ENCODE results near the gene MSLN.
A peak's percentile ranks its signal among the peaks of the same experiment; 100 is the strongest.

The MSLN gene

DNA sequence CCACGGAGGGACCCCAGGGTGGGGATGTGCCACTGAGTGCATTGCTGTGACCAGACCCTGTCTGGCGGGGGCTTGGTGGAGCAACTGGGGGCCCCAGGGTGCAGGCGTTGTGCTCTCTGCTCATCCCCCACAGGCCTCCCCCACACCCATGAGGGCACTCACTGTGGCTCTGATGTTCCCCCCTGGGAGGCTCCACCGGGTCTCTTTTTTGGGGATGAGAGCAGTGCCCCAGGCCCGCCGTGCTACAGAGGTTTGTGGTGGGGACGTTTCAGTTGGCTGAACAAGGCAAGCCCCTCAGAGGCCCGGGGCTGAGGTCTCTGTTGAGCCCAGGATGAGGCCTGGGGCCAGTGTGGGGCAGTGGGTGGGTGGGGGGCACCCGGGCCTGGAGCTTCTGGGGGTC is 36.8 kb upstream of the MSLN start:
- no peak overlapping the region for H3K4me3 ChIP-seq (ENCODE audit: control insufficient read depth, low read depth, low read length)
- TF ChIP-seq, protein P1, sequence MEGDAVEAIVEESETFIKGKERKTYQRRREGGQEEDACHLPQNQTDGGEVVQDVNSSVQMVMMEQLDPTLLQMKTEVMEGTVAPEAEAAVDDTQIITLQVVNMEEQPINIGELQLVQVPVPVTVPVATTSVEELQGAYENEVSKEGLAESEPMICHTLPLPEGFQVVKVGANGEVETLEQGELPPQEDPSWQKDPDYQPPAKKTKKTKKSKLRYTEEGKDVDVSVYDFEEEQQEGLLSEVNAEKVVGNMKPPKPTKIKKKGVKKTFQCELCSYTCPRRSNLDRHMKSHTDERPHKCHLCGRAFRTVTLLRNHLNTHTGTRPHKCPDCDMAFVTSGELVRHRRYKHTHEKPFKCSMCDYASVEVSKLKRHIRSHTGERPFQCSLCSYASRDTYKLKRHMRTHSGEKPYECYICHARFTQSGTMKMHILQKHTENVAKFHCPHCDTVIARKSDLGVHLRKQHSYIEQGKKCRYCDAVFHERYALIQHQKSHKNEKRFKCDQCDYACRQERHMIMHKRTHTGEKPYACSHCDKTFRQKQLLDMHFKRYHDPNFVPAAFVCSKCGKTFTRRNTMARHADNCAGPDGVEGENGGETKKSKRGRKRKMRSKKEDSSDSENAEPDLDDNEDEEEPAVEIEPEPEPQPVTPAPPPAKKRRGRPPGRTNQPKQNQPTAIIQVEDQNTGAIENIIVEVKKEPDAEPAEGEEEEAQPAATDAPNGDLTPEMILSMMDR (IDR thresholded peaks at IDR 0.05; ENCODE audit: control insufficient read depth, insufficient read depth, low read depth, low read length, missing control alignments), result no peak

DNA sequence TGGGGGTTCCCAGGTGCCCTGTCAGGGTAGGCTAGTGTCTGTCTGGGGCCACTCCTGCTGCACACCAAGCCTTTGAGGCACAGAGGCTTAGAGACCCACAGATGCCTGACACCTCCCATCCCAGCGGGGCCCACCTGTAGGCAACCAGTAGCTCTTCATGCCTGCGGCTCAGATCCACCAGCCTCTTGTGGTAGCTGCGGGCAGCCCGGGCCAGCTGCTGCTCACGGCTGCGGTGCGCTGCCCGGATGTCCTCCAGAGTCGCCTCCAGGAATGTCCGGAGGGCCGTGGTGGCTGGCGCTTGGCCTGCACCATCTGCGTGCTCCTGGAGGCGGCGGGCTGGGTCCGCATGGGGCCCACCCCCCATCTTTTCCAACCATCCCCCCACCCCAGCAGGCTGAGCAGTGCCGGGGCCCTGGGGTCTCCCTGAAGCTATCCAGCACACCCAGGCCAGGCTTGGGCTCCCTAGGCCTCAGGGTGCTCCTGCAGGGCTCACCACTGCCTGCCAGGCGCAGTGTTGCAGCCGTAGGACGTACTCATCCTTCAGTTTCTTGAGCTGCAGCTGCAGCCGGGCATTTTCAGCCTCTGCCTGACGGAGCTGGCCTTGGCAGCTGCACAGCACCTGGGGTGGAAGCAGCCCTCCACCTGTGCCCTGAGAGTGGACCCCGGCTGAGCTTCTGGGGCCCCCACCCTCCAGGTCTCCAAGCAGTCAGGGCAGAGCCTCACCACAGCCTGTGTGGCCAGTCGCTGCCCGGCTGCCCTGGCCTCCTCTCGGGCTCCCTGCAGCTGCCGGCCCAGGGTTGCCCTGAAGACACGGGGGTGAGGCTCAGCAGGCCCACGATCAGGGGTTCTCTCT is 36.1 kb upstream of the MSLN start:
- TF ChIP-seq, protein P1 (IDR thresholded peaks at IDR 0.05; ENCODE audit: control insufficient read depth, insufficient read depth, low read depth, low read length, missing control alignments), result no peak
- no peak overlapping the region for H3K4me3 ChIP-seq (ENCODE audit: control insufficient read depth, low read depth, low read length)
- no peak for DNase-seq (ENCODE audit: low read depth)

More for the DNA sequence above, 36.8 kb upstream of the MSLN start:
- DNase-seq (ENCODE audit: low read depth), result no peak

DNA sequence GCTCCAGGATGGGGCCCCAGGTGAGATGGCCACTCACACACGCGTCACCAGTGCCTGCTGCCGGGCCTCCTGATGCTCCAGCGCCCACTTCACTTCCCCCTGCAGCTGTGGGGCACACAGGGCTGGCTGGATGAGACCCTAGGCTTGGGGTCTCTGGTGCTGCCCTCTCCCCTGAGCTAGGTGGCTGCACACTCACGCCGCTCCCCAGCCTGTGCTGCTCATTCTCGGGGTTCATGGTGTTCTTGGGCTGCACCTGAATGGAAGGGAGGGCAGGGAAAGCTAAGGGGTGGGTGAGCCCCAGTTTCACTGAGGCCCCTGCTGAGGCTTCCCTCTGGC is 35.5 kb upstream of the MSLN start:
- TF ChIP-seq, protein P1 (IDR thresholded peaks at IDR 0.05; ENCODE audit: control insufficient read depth, insufficient read depth, low read depth, low read length, missing control alignments), result no peak
- DNase-seq (ENCODE audit: low read depth), result no peak

DNA sequence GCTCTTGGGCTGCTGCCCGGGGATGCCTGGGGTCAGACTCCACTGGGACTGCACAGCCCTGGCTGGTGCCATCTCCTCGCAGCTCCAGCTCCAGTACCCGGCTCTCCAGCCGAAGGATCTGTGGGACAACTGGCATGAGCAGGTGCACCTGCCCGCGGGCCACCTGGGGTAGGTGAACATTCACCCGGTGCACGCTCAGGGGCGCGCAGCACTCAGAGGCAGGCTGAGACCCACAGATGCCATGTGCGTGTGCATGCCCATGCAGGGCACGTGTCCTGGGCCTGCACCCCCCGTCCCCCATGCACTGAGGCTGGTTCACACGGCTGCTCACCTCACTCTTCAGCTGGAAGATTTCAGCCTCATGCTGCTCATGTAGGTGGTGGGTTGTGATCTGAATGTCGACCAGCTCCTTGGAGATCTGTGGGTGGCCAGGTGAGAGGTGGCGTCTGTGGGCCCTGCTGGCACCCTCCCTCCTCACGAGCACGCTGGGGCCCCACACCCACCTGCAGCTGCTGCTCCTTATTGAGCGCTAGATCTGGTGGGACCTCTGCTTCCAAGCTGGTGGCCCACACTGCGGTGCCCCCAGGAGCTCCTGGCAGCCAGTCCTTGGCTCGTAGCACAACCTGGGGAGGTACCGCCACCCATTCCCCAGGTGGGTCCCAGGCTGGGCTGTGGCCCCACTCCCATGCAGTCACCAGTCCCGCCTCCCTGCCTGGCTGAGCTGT is 34.9 kb upstream of the MSLN start:
- TF ChIP-seq, protein P1 (IDR thresholded peaks at IDR 0.05; ENCODE audit: control insufficient read depth, insufficient read depth, low read depth, low read length, missing control alignments), result no peak
- DNase-seq (ENCODE audit: low read depth), result no peak
- no peak overlapping the region for H3K4me3 ChIP-seq (ENCODE audit: control insufficient read depth, low read depth, low read length)

More for the DNA sequence above, 35.5 kb upstream of the MSLN start:
- H3K4me3 ChIP-seq (ENCODE audit: control insufficient read depth, low read depth, low read length), result no peak overlapping the region

DNA sequence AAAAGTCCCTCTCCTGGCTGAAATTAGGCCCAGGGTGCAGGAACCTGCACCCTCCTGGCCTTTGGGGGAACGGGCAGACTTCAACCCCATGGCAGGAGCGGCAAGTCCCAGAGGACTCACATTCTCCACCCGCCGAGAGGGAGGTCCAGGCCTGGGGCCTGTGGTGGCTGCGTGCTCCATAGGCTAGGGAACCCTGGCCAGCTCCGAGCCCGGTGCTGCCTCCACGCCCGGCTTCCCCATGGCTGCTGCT is 34.4 kb upstream of the MSLN start:
- DNase-seq (ENCODE audit: low read depth), result no peak
- TF ChIP-seq, protein P1 (IDR thresholded peaks at IDR 0.05; ENCODE audit: control insufficient read depth, insufficient read depth, low read depth, low read length, missing control alignments), result no peak
- H3K4me3 ChIP-seq (ENCODE audit: control insufficient read depth, low read depth, low read length), result no peak overlapping the region

DNA sequence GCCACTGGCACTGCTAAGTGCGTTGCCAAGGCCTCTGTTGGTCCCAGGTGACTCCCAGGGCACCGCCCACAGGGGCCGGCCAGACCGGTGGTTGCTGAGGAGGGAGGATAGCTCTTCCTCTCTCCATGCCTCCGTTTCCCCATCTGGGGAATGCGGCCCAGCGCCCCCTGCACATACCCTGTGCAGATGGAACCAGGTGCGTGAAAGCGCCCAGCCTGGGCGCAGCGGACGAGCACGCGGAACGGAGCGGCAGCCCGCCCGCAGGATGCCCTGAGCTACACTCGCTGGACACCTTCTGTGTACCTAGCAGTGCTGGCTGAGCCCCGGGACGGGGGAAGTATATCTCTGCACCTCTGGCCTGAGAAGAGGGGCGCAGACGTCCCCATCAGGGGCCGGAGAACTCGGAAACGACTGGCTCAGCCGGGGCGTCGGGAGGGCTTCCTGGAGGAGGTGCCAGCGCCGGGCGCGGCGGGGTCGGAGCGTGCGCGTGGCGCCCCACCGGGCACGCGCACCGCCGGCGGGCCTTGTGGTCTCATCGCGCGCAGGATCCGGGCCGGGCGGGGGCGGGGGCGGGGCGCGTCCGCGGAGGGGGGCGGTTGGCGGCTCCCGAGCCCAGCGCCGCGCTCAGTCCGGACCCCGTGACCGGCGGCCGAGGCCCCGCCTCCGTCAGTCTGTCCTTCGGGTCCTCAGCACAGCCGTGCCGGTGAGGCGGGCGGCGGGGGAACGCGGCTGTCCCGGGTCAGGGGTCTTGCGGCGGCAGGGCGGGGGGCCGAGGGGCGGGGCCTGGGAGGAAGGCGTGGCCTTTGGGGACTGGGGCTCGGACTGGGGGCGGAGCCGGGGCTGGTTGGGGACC is 33.9 kb upstream of the MSLN start, which contains the start of the genes CCDC78 and HAGHL:
Gene CCDC78 (minus strand): TSS at position 6 of the 853 bp plus-strand sequence. CDS start 76 bp downstream, outside the sequence.
Gene HAGHL (plus strand): TSS at position 669 of the 853 bp plus-strand sequence. CDS start 404 bp downstream, outside the sequence.
- H3K4me3 ChIP-seq (ENCODE audit: control insufficient read depth, low read depth, low read length), result peak within 1 kb of the TSS; percentile 57
- DNase-seq (ENCODE audit: low read depth), result no peak
- TF ChIP-seq, protein P1 (IDR thresholded peaks at IDR 0.05; ENCODE audit: control insufficient read depth, insufficient read depth, low read depth, low read length, missing control alignments), result no peak

Measured in AG09309 (cell line).